PC-9 (cell line): ENCODE data around the gene ABR.

ENCODE experiments used
- EZH2 ChIP-seq: fragments of 200-600 bp; sonication (generic); IDR thresholded peaks from 2 replicates; pipeline ENCODE4 v1.8.0; 2017; ENCODE audit warnings: antibody characterized with exemption, low read depth
- TF ChIP-seq, protein P1 (sequence below): fragments of 200-600 bp; sonication (generic); conservative IDR thresholded peaks from 2 replicates; pipeline ENCODE4 v1.6.1; 2017; ENCODE audit warnings: mixed run types, antibody characterized with exemption, mild to moderate bottlenecking, moderate library complexity

DNA sequence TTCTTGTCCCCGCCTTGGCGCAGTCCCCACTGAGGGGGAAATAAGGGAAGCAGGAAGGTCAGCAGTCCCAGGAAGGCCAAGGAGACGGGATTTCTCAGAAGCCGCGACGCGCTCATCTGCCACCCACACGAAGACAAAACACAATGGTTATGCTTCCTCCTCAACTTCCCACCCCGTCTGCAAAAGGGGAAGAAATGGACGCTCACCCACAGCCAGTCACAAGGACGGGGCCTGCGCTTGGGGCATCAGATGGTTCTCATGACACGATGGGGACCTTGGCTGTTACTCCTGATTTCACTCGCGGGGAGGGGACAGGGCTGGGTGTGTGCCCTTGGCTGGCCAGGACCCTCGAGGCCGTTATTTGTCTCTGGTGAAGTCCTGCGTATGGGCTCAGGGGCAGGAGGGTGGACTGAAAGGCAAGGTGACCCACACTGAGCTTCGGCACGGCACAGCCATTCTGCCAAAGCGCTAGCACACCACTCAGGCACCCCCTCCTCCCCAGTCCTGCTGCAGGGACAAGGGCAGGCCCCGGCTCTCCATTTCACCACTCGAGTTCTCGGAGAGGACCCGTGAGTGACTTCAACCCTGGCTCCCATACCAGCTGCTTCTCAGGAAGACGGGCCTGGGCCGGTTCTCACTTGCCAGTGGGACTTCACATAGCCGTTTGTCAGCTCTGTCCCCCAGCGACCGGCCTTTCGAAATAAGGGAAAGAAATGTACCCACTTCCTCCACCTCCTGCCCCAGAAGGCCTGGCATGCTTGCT, 84.5 kb downstream of the ABR start:
- TF ChIP-seq, protein P1, sequence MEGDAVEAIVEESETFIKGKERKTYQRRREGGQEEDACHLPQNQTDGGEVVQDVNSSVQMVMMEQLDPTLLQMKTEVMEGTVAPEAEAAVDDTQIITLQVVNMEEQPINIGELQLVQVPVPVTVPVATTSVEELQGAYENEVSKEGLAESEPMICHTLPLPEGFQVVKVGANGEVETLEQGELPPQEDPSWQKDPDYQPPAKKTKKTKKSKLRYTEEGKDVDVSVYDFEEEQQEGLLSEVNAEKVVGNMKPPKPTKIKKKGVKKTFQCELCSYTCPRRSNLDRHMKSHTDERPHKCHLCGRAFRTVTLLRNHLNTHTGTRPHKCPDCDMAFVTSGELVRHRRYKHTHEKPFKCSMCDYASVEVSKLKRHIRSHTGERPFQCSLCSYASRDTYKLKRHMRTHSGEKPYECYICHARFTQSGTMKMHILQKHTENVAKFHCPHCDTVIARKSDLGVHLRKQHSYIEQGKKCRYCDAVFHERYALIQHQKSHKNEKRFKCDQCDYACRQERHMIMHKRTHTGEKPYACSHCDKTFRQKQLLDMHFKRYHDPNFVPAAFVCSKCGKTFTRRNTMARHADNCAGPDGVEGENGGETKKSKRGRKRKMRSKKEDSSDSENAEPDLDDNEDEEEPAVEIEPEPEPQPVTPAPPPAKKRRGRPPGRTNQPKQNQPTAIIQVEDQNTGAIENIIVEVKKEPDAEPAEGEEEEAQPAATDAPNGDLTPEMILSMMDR = no peak
- TF ChIP-seq EZH2 = no peak
